Panc1 (cell line): ENCODE results near the gene SYCP1.

ENCODE experiments used
- TCF7L2 ChIP-seq: IDR thresholded peaks from 2 replicates; pipeline ENCODE4 v1.6.1; 2011; ENCODE audit warnings: mild to moderate bottlenecking, low read depth, low read length, inconsistent platforms
- TF ChIP-seq, protein P1 (sequence below): fragments of 450-650 bp; IDR thresholded peaks from 2 replicates; pipeline ENCODE4 v1.5.1; 2017; ENCODE audit warnings: mild to moderate bottlenecking

DNA sequence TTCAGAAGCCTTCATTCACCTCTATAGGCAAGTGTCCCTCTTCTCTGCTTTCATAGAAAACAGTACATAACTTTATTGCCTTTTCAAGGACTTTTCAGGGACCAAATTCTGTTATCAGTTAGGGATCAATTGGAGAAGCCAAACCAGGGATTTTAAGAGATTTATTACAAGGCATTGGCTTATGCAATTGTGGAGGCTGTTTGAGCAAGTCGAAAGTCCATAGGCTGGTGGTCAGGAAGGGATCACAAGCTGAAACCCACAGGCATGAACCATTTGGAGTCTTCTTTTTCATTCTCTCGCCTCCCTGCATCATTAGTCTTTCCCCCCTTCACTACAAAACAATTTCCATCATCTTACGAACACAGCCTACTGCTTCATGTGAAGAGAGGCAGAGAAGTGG lies 34.8 kb upstream of the SYCP1 start:
- TF ChIP-seq, protein P1, sequence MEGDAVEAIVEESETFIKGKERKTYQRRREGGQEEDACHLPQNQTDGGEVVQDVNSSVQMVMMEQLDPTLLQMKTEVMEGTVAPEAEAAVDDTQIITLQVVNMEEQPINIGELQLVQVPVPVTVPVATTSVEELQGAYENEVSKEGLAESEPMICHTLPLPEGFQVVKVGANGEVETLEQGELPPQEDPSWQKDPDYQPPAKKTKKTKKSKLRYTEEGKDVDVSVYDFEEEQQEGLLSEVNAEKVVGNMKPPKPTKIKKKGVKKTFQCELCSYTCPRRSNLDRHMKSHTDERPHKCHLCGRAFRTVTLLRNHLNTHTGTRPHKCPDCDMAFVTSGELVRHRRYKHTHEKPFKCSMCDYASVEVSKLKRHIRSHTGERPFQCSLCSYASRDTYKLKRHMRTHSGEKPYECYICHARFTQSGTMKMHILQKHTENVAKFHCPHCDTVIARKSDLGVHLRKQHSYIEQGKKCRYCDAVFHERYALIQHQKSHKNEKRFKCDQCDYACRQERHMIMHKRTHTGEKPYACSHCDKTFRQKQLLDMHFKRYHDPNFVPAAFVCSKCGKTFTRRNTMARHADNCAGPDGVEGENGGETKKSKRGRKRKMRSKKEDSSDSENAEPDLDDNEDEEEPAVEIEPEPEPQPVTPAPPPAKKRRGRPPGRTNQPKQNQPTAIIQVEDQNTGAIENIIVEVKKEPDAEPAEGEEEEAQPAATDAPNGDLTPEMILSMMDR = no peak
- TF ChIP-seq TCF7L2 = no peak
